ENCODE results near the gene SSH2. TPM values are rescaled to one million over a fixed set of nuclear protein-coding genes. Genes with fewer than 3 reads are reported as not detected.

SSH2 gene
- total RNA-seq, 1 donor from 2014 or later = 74.8 TPM

- peak; percentile 88 for DNase-seq (ENCODE audit: extremely low read depth, low read depth, low spot score)
Measured at GRCh38 chr17:29640981-29641642, 288.9 kb downstream of the SSH2 start.

GRCh38 chr17:29640413-29640812 is 289.6 kb downstream of the SSH2 start:
- no peak for DNase-seq (ENCODE audit: extremely low read depth, low read depth, low spot score)

GRCh38 chr17:29633886-29634285 is 296.1 kb downstream of the SSH2 start:
- DNase-seq (ENCODE audit: extremely low read depth, low read depth, low spot score) = no peak

- DNase-seq (ENCODE audit: extremely low read depth, low read depth, low spot score) = no peak
Measured at GRCh38 chr17:29630630-29631193, 299.3 kb downstream of the SSH2 start.

- DNase-seq (ENCODE audit: extremely low read depth, low read depth, low spot score) = no peak
Measured at GRCh38 chr17:29629839-29630238, 300.2 kb downstream of the SSH2 start.

GRCh38 chr17:29628644-29629043 is 301.4 kb downstream of the SSH2 start:
- DNase-seq (ENCODE audit: extremely low read depth, low read depth, low spot score) = no peak

- DNase-seq (ENCODE audit: extremely low read depth, low read depth, low spot score) = no peak
Measured at GRCh38 chr17:29627951-29628350, 302.1 kb downstream of the SSH2 start.

GRCh38 chr17:29625037-29625750 is 304.8 kb downstream of the SSH2 start:
- no peak for DNase-seq (ENCODE audit: extremely low read depth, low read depth, low spot score)

GRCh38 chr17:29624586-29624985 is 305.4 kb downstream of the SSH2 start:
- DNase-seq (ENCODE audit: extremely low read depth, low read depth, low spot score) = no peak

GRCh38 chr17:29623283-29623647 is 306.8 kb downstream of the SSH2 start:
- DNase-seq (ENCODE audit: extremely low read depth, low read depth, low spot score) = no peak

- DNase-seq (ENCODE audit: extremely low read depth, low read depth, low spot score) = no peak
Measured at GRCh38 chr17:29622337-29623282, 307.4 kb downstream of the SSH2 start, which contains the start of gene CORO6. Gene CORO6, minus strand, starts transcription at chr17:29622912. Its CDS starts 1,491 bp downstream, at chr17:29621421.

- DNase-seq (ENCODE audit: extremely low read depth, low read depth, low spot score) = no peak
Measured at GRCh38 chr17:29621751-29622194, 308.3 kb downstream of the SSH2 start.

- DNase-seq (ENCODE audit: extremely low read depth, low read depth, low spot score) = no peak
Measured at GRCh38 chr17:29620779-29621500, 309.1 kb downstream of the SSH2 start.

GRCh38 chr17:29620271-29620670 is 309.8 kb downstream of the SSH2 start:
- no peak for DNase-seq (ENCODE audit: extremely low read depth, low read depth, low spot score)

GRCh38 chr17:29619251-29619650 is 310.8 kb downstream of the SSH2 start:
- DNase-seq (ENCODE audit: extremely low read depth, low read depth, low spot score) = no peak

GRCh38 chr17:29618272-29619065 is 311.6 kb downstream of the SSH2 start:
- no peak for DNase-seq (ENCODE audit: extremely low read depth, low read depth, low spot score)

- DNase-seq (ENCODE audit: extremely low read depth, low read depth, low spot score) = no peak
Measured at GRCh38 chr17:29617481-29618271, 312.4 kb downstream of the SSH2 start.

GRCh38 chr17:29617125-29617480 is 312.9 kb downstream of the SSH2 start:
- no peak for DNase-seq (ENCODE audit: extremely low read depth, low read depth, low spot score)
